KMS-11 (cell line): ENCODE measurements around the gene KLK3.

ENCODE experiments used
- H2AFZ ChIP-seq: fragments of 200-600 bp; sonication (generic); 2 replicates; pipeline ENCODE4 v1.6.1; 2016; ENCODE audit warnings: antibody characterized with exemption, mixed run types, low read depth
- H3K27ac ChIP-seq: fragments of 200-600 bp; sonication (generic); 2 replicates; pipeline ENCODE4 v1.6.1; 2016; ENCODE audit warnings: mild to moderate bottlenecking, mixed run types
- H3K27me3 ChIP-seq: fragments of 200-600 bp; sonication (generic); 2 replicates; pipeline ENCODE4 v1.6.1; 2017; ENCODE audit warnings: mild to moderate bottlenecking, low read depth, mixed run types, moderate library complexity; ENCODE audit not compliant: insufficient read depth
- H3K36me3 ChIP-seq: fragments of 200-600 bp; sonication (generic); 2 replicates; pipeline ENCODE4 v1.6.1; 2017; ENCODE audit warnings: mild to moderate bottlenecking, mixed run types; ENCODE audit not compliant: insufficient read depth
- H3K4me1 ChIP-seq: fragments of 200-600 bp; sonication (generic); 2 replicates; pipeline ENCODE4 v1.6.1; 2016; ENCODE audit warnings: mild to moderate bottlenecking, low read depth, mixed run types; ENCODE audit not compliant: poor library complexity, severe bottlenecking
- H3K4me2 ChIP-seq: fragments of 200-600 bp; sonication (generic); 2 replicates; pipeline ENCODE4 v1.7.0; 2016; ENCODE audit warnings: mild to moderate bottlenecking, mixed run types
- H3K4me3 ChIP-seq: fragments of 200-600 bp; sonication (generic); IDR thresholded peaks from 2 replicates; pipeline ENCODE4 v1.6.1; 2017; ENCODE audit warnings: low read depth, low read length, mixed read lengths; ENCODE audit not compliant: insufficient read depth
- H3K79me2 ChIP-seq: fragments of 200-600 bp; sonication (generic); 2 replicates; pipeline ENCODE4 v1.6.1; 2016; ENCODE audit warnings: low read depth, mixed run types; ENCODE audit not compliant: insufficient read depth
- H3K9ac ChIP-seq: fragments of 200-600 bp; sonication (generic); 2 replicates; pipeline ENCODE4 v1.6.1; 2016; ENCODE audit warnings: mild to moderate bottlenecking, mixed run types
- H4K20me1 ChIP-seq: fragments of 200-600 bp; sonication (generic); 2 replicates; pipeline ENCODE4 v1.6.1; 2016; ENCODE audit warnings: mild to moderate bottlenecking, mixed run types; ENCODE audit not compliant: insufficient read depth
- CTCF ChIP-seq: fragments of 200-600 bp; sonication (generic); conservative IDR thresholded peaks from 2 replicates; pipeline ENCODE4 v1.6.1; 2017; ENCODE audit warnings: low read depth, mild to moderate bottlenecking, antibody characterized with exemption, low read length, moderate library complexity, mixed read lengths

Gene KLK3

GRCh38 chr19:50820086-50820485, 34.6 kb upstream of the KLK3 start:
- H4K20me1 ChIP-seq: no peaks in the 10 kb centered on the region
- H3K4me2 ChIP-seq: no peak overlapping the region
- no peak for TF ChIP-seq CTCF
- peaks cover 44% of the 10 kb centered on the region for H3K27me3 ChIP-seq
- no peak overlapping the region for H3K9ac ChIP-seq
- no peak overlapping the region for H3K4me3 ChIP-seq
- H3K27ac ChIP-seq: no peak overlapping the region
- no peaks in the 10 kb centered on the region for H3K4me1 ChIP-seq
- no peak overlapping the region for H2AFZ ChIP-seq
- H3K79me2 ChIP-seq: no peaks in the 10 kb centered on the region
- no peaks in the 10 kb centered on the region for H3K36me3 ChIP-seq

DNA sequence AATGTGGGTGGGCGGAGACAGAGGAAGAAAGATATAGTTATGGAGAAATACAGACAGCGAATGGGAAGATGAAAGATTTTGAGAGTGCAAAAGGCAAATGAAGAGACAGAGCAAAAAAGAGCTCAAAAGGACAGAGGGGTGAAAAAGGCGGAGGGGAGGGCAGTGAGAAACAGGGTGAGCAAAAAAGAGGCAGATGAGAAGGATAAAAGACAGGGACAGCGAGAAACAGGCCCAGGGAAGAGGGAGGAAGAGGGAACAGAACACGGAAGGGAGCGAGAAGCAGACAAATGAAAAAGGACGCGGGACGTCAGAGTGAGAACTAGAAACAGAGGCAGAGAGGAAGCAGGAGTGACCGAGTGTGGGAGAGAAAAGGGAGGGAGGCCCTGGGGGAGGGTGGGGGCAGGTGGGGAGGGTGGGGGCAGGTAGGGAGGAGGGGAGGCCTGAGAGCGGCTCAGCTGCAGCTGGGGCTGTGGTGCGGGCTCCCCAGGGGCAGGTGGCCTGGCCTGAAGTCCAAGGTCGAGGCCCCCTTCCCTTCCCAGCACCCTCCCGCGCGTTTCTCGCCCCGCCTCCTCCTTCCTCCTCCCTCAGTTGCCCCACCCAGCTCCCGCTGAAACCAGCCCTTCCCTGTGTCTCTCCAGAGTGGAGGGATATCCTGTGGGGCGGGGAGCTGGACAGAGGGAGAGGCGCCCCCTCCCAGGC, 34.0 kb upstream of the KLK3 start:
- TF ChIP-seq CTCF: no peak
- H3K79me2 ChIP-seq: no peaks in the 10 kb centered on the region
- no peak overlapping the region for H3K9ac ChIP-seq
- no peak overlapping the region for H3K4me3 ChIP-seq
- H3K36me3 ChIP-seq: no peaks in the 10 kb centered on the region
- H3K4me2 ChIP-seq: no peak overlapping the region
- no peak overlapping the region for H2AFZ ChIP-seq
- H3K4me1 ChIP-seq: no peaks in the 10 kb centered on the region
- H3K27me3 ChIP-seq: peaks cover 47% of the 10 kb centered on the region
- H3K27ac ChIP-seq: no peak overlapping the region
- H4K20me1 ChIP-seq: no peaks in the 10 kb centered on the region

DNA sequence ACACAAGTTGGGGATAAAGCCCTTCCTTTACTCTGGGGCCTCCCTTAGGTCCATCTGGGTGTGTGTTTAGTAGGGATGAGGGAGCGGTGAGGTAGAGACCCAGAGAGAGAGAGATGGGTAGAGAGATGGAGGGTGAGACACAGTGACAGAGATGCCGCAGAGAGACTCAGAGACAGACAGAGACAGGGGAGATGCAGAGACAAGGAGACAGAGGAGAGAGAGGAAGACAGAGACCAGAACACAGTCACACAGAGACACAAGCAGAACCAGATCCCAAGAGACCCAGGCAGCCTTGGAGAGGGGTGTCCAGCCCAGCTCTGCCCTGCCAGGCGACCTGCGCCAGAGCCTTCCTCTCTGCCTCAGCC, 33.5 kb upstream of the KLK3 start:
- no peak overlapping the region for H3K4me3 ChIP-seq
- no peaks in the 10 kb centered on the region for H3K36me3 ChIP-seq
- no peaks in the 10 kb centered on the region for H3K79me2 ChIP-seq
- H4K20me1 ChIP-seq: no peaks in the 10 kb centered on the region
- H3K27ac ChIP-seq: no peak overlapping the region
- peaks cover 48% of the 10 kb centered on the region for H3K27me3 ChIP-seq
- H2AFZ ChIP-seq: no peak overlapping the region
- H3K4me1 ChIP-seq: no peaks in the 10 kb centered on the region
- no peak overlapping the region for H3K9ac ChIP-seq
- no peak overlapping the region for H3K4me2 ChIP-seq
- TF ChIP-seq CTCF: no peak

GRCh38 chr19:50821622-50822021, 33.1 kb upstream of the KLK3 start:
- Histone ChIP-seq H4K20me1 (no peaks in the 10 kb centered on the region), H3K36me3 (no peaks in the 10 kb centered on the region), H3K4me1 (no peaks in the 10 kb centered on the region), H3K4me3 (no peak overlapping the region), H2AFZ (no peak overlapping the region), H3K27ac (no peak overlapping the region), H3K4me2 (no peak overlapping the region), H3K27me3 (peaks cover 47% of the 10 kb centered on the region), H3K79me2 (no peaks in the 10 kb centered on the region), H3K9ac (no peak overlapping the region)
- no peak for TF ChIP-seq CTCF
